HG03469 (cell line): ENCODE data around the gene RTL5.

Source experiments
- ATAC-seq: cut with Tn5 transposase; IDR thresholded peaks from one replicate; pipeline ENCODE4 v1.9.1; 2021; ENCODE audit warnings: mild to moderate bottlenecking, moderate library complexity, moderate number of reproducible peaks; ENCODE audit not compliant: unreplicated experiment

Gene RTL5

DNA sequence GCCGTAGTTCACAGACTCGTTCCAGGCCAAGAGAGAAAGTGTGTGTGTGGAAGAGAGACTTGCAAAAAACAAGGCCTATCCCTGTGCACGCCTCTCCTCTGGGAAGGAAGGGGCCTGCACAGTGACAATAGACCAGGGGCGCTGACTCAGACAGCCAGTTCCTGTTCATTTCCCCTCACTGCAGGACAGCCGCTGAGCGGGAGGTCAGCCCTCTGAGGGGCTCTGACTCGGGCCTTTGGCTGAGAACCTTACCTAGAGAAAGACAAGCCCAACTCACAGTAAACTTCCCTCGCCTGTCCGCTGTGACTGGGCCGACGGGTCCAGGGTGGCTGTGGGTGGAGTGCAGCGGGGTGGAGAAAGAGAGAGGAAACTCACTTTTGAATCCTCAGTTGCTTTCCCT is 52.1 kb downstream of the RTL5 start:
- no peak for ATAC-seq

DNA sequence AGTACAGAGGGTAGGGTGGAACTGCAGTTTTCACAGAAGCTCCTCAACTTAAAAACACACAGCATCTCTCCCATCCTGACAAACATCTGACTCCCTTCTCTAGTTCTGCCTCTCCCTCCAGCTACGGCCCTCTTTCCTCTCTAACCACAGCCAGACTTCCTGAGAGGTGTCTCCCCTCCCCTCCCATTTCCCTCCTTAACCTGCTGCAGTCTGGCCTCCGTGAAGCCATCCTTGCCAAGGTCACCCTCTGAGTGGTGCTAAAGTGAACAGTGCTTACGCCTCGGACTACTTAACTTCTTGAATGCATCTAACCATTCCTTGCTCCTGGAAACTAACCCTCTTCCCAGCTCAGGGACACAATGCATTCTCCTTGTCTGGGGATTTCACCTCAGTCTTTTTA is 53.3 kb downstream of the RTL5 start:
- no peak for ATAC-seq
